Stimulated activated CD8-positive, alpha-beta memory T cell treated with anti-CD3 and anti-CD28 coated beads, Interleukin-4, amount 100 ng/mL, for 4 hours (primary cell): ENCODE data around the gene FES.
"Not testable (repeated sequence)": the region's sequence is repeated elsewhere in the genome, so short reads cannot be mapped to it uniquely, and the experiment has no call there.

Experiments used
- DNase-seq, 2 donors: peaks; one replicate each; pipeline ENCODE4 v3.0.0-alpha.2; 2020; ENCODE audit warnings: low read depth in 2 of 2, low spot score in 1 of 2

FES gene

GRCh38 chr15:90860942-90861675 is 23.2 kb upstream of the FES start:
- no peak for DNase-seq

- DNase-seq = no peak
Measured at GRCh38 chr15:90862487-90862886, 21.8 kb upstream of the FES start.

- no peak for DNase-seq
Measured at GRCh38 chr15:90862964-90863778, 21.1 kb upstream of the FES start.

GRCh38 chr15:90863987-90864386 is 20.3 kb upstream of the FES start:
- DNase-seq = no peak

GRCh38 chr15:90864507-90864906 is 19.8 kb upstream of the FES start:
- DNase-seq = no peak

DNA sequence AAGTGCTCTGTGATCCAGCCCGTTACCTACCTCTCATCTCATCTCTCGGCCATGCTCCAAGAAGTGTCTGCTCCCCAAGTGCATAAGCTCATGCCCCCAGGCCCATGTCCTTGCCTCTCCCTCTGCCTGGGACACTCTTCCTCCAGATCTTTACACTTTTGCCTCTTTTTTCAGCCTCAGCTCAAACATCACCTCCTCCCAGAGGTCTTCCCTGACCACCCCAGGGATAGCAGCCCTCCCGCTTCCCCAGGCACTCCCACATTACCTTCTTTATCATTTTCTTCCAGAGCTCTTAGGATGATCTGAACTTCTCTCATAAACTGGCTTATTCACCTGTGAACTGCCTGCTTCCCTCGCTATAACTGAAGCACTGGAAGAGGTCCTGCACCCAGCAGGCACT is 18.6 kb upstream of the FES start:
- no peak for DNase-seq

- no peak for DNase-seq
Measured at GRCh38 chr15:90866161-90866715, 18.1 kb upstream of the FES start.

GRCh38 chr15:90866800-90867199 is 17.5 kb upstream of the FES start:
- DNase-seq = no peak

DNA sequence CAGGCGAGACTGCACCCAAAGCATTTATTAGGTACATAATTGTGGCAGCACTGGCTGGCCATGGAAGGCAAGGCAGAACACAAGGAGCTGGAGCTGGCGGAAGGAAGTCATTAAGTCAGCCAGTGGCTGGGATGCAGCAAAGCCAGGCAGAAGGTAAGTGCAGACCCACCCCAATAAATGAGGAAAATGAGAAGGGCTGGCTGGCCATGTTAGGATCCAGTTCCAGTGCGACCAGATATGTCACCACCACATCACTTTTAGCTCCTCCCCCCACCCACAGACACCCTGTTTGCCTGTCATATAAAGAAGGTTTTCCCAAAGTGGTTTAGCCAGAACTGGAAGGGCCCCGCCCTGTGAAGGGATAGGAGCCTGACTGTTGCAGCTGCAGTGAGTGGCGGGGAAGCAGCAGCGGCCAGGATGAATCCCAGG is 16.0 kb upstream of the FES start, which contains the start of gene FURIN:
Gene FURIN, plus strand, starts transcription at position 328 of the 429 bp plus-strand sequence. CDS start 7,153 bp downstream, outside the sequence.
- DNase-seq = no peak

DNA sequence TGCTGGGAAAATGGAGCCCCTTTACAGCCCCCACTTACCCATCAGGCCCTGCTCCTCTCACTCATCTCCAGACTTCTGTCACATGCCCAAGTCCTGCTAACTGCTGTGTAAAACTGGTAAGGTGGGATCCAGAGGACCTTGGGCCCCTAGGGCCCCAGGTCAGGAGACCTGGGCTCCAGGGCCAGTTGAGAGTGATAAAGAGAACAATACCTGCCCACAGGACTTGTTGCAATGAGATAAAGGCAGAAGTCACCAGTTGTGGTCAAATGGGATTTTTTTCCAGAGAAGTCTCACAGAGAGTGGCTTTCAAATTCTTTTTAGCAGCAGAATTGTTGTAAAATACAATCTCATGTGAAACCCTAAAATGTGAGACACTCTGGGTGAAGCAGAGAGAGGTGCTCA is 15.2 kb upstream of the FES start:
- DNase-seq = no peak

DNA sequence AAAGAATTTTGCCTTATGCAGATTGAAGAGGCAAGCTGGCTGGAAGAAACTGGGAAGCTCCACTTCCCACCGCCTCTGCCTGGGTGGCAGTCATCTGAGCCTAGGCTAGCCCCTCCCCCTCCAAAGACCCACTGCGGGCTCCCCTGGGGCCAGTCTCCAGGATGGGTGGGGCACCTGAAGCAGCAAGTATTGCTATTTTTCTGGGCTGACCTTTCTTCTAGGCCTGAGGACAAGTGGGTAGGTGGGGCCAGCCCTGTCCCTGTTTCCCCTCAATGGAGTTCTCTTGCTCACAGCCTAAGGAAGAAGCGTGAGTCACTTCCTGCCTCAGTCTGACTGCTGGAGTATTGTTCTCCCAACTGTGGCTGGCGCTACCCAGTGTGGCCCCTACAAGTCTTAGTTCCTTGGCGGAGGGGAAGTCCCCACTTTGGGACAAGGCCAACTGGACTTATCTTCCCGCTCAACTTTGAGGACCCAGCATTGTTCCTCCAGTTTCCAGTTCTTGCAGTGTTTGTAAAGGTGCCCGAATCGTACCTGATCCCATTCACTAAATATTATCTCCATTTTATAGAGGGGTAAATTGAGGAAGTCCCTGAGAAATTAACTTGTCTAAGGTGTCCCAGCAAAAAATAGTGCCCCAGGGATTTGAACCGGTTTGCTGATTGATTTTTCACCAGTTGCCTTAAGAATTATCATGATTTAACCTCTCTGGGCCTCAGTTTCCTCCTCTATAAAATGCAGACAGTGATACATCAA is 14.5 kb upstream of the FES start:
- DNase-seq = no peak

- DNase-seq = no peak
Measured at GRCh38 chr15:90870354-90871138, 13.8 kb upstream of the FES start.

DNA sequence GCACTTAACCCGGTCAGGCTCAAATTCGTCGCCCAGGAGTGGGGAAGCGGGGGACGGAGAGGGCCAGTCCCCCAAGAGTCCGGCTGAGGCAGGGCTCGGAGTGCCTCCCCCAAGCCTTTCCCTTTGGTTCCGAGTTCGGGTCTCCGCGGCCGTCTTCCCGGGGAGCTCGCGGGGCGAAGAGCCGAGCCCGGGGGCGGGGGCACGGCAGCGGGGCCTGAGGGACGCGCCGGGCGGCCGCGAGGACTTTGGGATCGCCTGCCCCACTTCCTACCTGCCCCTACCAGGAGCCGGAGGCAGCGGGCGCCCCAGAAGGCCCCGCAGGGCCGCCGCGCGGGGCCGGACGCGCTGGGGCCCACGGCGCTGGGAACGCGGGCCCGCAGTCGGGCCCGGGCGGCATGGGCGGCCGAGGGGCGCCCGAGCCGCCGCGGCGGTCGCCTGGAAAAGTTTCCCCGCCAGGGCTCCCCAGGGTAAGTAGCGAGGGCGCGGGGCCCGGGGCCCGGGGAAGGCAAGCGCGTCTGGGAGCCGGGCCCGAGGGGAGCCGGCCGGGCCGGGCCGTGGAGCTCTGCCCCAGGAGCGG is 13.1 kb upstream of the FES start:
- DNase-seq = no peak

GRCh38 chr15:90871716-90872485 is 12.4 kb upstream of the FES start:
- DNase-seq = no peak

- DNase-seq = no peak
Measured at GRCh38 chr15:90872486-90873184, 11.7 kb upstream of the FES start.

DNA sequence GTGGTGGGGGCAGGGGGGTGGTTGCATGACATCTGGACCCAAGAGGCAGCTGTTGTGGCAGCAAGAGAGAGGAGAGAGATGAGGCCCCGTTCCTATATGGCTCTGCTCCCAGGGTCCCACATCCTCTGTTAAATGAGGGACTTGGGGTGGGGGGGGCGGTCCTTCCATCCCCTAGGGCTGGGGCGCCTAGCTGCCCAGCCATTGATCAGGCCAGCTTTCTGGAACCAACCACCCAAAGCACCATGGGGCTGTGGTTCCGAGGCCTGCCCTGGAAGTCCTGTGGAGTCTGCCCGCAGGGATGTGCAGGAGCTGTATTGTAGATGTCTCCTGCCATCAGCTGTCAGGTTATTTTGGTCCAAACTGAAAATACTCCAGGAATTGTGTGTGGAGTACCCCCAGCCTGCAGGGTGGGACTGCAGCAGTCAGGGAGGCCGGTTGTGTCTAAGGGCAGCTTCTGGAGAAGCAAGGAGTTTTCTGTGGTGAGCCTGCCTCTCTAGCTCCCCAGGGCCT is 10.8 kb upstream of the FES start:
- DNase-seq = no peak

DNA sequence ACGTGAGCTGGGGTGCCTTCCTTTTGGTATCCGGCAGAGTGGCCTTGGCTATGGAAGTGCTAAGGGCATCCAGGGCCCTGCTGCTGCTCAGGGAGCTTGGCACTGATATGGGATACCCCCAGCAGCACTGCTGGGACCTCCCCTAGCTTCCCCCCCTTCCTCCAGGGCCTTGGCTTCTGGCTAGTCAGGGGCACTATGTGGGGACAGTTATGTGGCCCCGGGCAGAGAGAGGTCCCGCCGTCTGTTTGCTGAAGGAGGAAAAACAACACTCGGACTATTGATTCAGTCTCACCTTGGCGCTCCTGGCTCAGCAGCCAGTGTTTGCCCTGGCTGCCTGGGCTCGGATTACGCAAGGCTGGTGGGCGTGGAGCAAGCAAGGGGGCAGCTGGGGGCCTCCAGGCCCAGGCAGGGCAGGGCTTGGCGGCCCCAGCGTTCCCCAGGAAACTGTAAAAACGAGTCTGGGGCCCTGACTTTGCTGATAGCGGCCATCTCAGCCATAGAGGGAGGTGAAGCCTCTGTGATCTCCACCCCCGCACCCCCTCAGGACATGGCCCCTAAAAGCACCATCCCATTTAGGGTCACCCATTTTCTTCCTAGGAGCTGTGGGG is 10.2 kb upstream of the FES start:
- DNase-seq = no peak

GRCh38 chr15:90874986-90875385 is 9.3 kb upstream of the FES start:
- not testable (repeated sequence) for DNase-seq
